Esophagus muscularis mucosa (tissue), 4 donors: ENCODE measurements around the gene ABI2. TPM values are rescaled to one million over a fixed set of nuclear protein-coding genes. Genes with fewer than 3 reads are reported as not detected.

Experiments
- DNase-seq: peaks from one replicate; pipeline ENCODE4 v3.0.0-alpha.2; 2017; ENCODE audit errors: extremely low spot score
- H3K27ac ChIP-seq, 4 donors: fragments of 200-600 bp; sonication (generic); replicated peaks in 1 of 4; 1 replicate in 3 of 4; 2 replicates in 1 of 4; pipeline ENCODE4 v1.5.1; 2016 to 2019; ENCODE audit warnings: mild to moderate bottlenecking in 1 of 4
- H3K27me3 ChIP-seq, 4 donors: fragments of 200-600 bp; sonication (generic); one replicate each; pipeline versions ENCODE4 v1.5.1 to v1.6.0; 2016 to 2019
- H3K36me3 ChIP-seq, 4 donors: fragments of 200-600 bp; sonication (generic); one replicate each; pipeline ENCODE4 v1.5.1; 2016 to 2019
- H3K4me1 ChIP-seq, 4 donors: fragments of 200-600 bp; sonication (generic); one replicate each; pipeline ENCODE4 v1.5.1; 2016 to 2019
- H3K4me3 ChIP-seq, 4 donors: fragments of 200-600 bp; sonication (generic); 1 replicate in 2 of 4; 2 replicates in 2 of 4; pipeline ENCODE4 v1.5.1; 2016 to 2019; ENCODE audit warnings: mild to moderate bottlenecking in 4 of 4, moderate library complexity in 1 of 4
- H3K9me3 ChIP-seq, 4 donors: fragments of 200-600 bp; sonication (generic); 1 replicate in 3 of 4; 2 replicates in 1 of 4; pipeline ENCODE4 v1.5.1; 2016 to 2019
- CTCF ChIP-seq, 3 experiments: fragments of 200-600 bp in 2 of 3; fragments of 450-650 bp in 1 of 3; sonication (generic) in 2 of 3; IDR thresholded peaks; one replicate each; pipeline ENCODE4 v1.5.1; 2017 to 2019; ENCODE audit warnings: antibody characterized with exemption in 3 of 3, mild to moderate bottlenecking in 2 of 3, moderate library complexity in 1 of 3
- EP300 ChIP-seq: sonication (generic); formaldehyde crosslinking; IDR thresholded peaks from one replicate; pipeline ENCODE4 v1.6.1; 2017; ENCODE audit warnings: antibody characterized with exemption
- POLR2A ChIP-seq: fragments of 450-650 bp; IDR thresholded peaks from one replicate; pipeline ENCODE4 v1.6.1; 2017; ENCODE audit warnings: antibody characterized with exemption, moderate library complexity, mild to moderate bottlenecking, low read depth
- POLR2AphosphoS5 ChIP-seq, 2 donors: sonication (generic); formaldehyde crosslinking; IDR thresholded peaks; one replicate each; pipeline ENCODE4 v1.6.1; 2017; ENCODE audit warnings: antibody characterized with exemption in 2 of 2
- WGBS: methylation state at CpG from one replicate; pipeline ENCODE4 v1.1.5; 2018; 5-methylcytosine and 5-hydroxymethylcytosine counted together
- intact Hi-C: fragments of 100-400 bp; cut with DNase I; formaldehyde crosslinking; loops from one replicate; pipeline ENCODE4 v1.15.1; 2023
- total RNA-seq, 4 donors: library from RNA; depleted of rRNA; stranded (reverse); fragments of >200 nt; gene quantifications; one replicate each; pipeline versions ENCODE4 v1.1.0 to v1.2.1, GENCODE V29; 2016

The ABI2 gene
- total RNA-seq, 4 donors from 2014 or later, result 38.8 to 63.2 (median 45.0) TPM

DNA sequence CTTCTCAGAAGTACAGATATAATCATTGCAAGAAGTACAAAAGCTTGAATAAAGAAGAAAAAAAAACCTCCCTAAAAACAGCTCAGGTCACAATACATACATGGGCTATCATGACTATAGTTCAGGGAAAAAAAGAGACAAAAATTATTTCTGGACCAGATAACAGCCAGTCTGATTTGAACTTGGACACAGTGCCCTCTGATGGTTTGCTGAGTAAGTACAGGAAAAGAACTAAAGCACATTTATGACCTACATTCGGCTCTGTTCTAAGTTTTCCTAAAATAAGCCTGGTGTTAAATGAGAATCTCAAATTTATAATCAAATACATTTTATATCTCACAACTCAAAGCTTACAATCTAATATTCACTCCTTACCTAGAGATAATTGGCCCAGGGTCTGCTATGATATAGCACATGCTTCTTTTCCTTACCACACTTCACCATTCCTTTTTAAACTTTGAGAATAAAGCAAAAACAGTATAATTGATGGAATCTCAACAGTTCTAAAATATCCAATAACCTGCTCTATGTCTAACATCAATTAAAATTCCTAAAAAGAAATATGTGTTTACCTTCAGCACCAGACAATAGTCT is 125.8 kb downstream of the ABI2 start:
- Histone ChIP-seq H3K4me1 (peaks cover 0 to 4% (median 0%) of the 10 kb centered on the region in 4 donors), H3K27me3 (no peaks in the 10 kb centered on the region), H3K27ac (no peak overlapping the region), H3K36me3 (peaks cover 9 to 62% (median 43%) of the 10 kb centered on the region in 4 donors), H3K4me3 (no peak overlapping the region), H3K9me3 (no peaks in the 10 kb centered on the region)
- 10% methylated on average over 1 of the region's 1 CpG for WGBS
- intact Hi-C loops, result loop anchor here (10.0 kb wide), 1 partner anchor 209 kb away; no protein-coding TSS in a partner anchor
- DNase-seq, result no peak
- TF ChIP-seq POLR2A (no peak), CTCF (IDR thresholded peaks at IDR 0.05) (peak; percentile 67 to 75 (median 70))

- DNase-seq, result no peak
- no peak overlapping the region for H3K27ac ChIP-seq
- TF ChIP-seq EP300 (no peak), POLR2A (no peak), POLR2AphosphoS5 (IDR thresholded peaks at IDR 0.05) (no peak), CTCF (IDR thresholded peaks at IDR 0.05) (no peak)
- H3K4me1 ChIP-seq, result peaks cover 0 to 5% (median 2%) of the 10 kb centered on the region in 4 donors
- no peak overlapping the region for H3K4me3 ChIP-seq
- H3K36me3 ChIP-seq, result peaks cover 9 to 65% (median 43%) of the 10 kb centered on the region in 4 donors
- no peaks in the 10 kb centered on the region for H3K27me3 ChIP-seq
- WGBS, result 79% methylated on average over 3 of the region's 3 CpGs
- intact Hi-C loops, result loop anchor here (10.0 kb wide), 1 partner anchor 210 kb away; no protein-coding TSS in a partner anchor
- H3K9me3 ChIP-seq, result no peaks in the 10 kb centered on the region
Measured at GRCh38 chr2:203455209-203455608, 127.0 kb downstream of the ABI2 start.

DNA sequence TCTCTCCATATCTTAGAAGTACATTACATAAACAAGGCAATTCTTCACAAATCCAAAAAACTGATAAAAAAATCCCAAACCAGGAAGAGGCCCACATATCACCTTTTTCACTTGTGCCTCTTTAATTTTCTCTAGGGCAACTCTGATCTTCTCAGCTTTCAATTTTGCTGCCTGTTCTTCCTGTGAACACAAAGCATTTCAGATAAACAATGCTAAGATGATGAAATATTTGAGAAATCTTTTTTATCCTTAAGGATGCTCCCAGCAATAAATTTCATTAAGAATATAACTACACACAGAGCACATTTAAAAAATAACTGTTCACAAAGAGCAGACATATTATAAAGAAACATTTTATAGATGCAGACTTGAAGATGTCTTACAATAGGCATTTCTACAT is 133.6 kb downstream of the ABI2 start:
- peaks cover 5 to 34% (median 22%) of the 10 kb centered on the region in 4 donors for H3K36me3 ChIP-seq
- no peak overlapping the region for H3K27ac ChIP-seq
- H3K4me3 ChIP-seq, result no peak overlapping the region
- no peak for DNase-seq
- peaks cover 0 to 5% (median 0%) of the 10 kb centered on the region in 4 donors for H3K4me1 ChIP-seq
- no peaks in the 10 kb centered on the region for H3K27me3 ChIP-seq
- no peak for TF ChIP-seq POLR2AphosphoS5 (IDR thresholded peaks at IDR 0.05)
- TF ChIP-seq EP300, result no peak
- TF ChIP-seq CTCF (IDR thresholded peaks at IDR 0.05), result no peak
- TF ChIP-seq POLR2A, result no peak
- intact Hi-C loops, result no loop called here
- H3K9me3 ChIP-seq, result no peaks in the 10 kb centered on the region

DNA sequence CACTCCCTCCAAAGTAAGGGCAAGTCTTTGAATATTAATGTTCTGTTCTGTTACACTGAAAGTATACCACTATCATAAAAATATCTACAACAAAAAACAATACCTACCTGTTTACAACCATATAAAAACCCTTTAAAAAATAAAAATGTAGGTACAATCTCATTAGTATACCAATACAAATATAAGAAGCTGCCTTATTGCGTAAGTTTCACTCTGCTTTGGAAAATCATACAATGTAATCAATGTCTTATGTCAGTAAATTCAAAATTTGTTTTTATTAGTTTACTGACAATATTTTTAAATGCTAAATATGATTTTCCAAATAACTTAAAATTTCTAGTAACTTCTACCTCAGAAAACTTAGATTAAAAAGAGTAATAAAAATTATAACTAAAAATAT is 134.1 kb downstream of the ABI2 start:
- 98% methylated on average over 1 of the region's 1 CpG for WGBS
- no peaks in the 10 kb centered on the region for H3K27me3 ChIP-seq
- peaks cover 0 to 5% (median 0%) of the 10 kb centered on the region in 4 donors for H3K4me1 ChIP-seq
- H3K27ac ChIP-seq, result no peak overlapping the region
- TF ChIP-seq CTCF (IDR thresholded peaks at IDR 0.05), result no peak
- TF ChIP-seq EP300, result no peak
- no peak for TF ChIP-seq POLR2A
- TF ChIP-seq POLR2AphosphoS5 (IDR thresholded peaks at IDR 0.05), result no peak
- H3K4me3 ChIP-seq, result no peak overlapping the region
- intact Hi-C loops, result no loop called here
- H3K9me3 ChIP-seq, result no peaks in the 10 kb centered on the region
- no peak for DNase-seq
- H3K36me3 ChIP-seq, result peaks cover 1 to 28% (median 17%) of the 10 kb centered on the region in 4 donors

- no peak for DNase-seq
- intact Hi-C loops, result no loop called here
- TF ChIP-seq POLR2AphosphoS5 (IDR thresholded peaks at IDR 0.05) (no peak), CTCF (IDR thresholded peaks at IDR 0.05) (no peak)
Measured at GRCh38 chr2:203463266-203463678, 135.1 kb downstream of the ABI2 start.

More at GRCh38 chr2:203463266-203463678, 135.1 kb downstream of the ABI2 start:
- peaks cover 0 to 18% (median 10%) of the 10 kb centered on the region in 4 donors for H3K36me3 ChIP-seq
- H3K27ac ChIP-seq, result no peak overlapping the region
- no peaks in the 10 kb centered on the region for H3K27me3 ChIP-seq
- H3K4me1 ChIP-seq, result peaks cover 0 to 5% (median 0%) of the 10 kb centered on the region in 4 donors
- H3K9me3 ChIP-seq, result no peaks in the 10 kb centered on the region
- H3K4me3 ChIP-seq, result no peak overlapping the region
